GM21515 (cell line): ENCODE results near the gene PKIG.
"Not testable (repeated sequence)": the region's sequence is repeated elsewhere in the genome, so short reads cannot be mapped to it uniquely, and the experiment has no call there.

Experiments used
- ATAC-seq: cut with Tn5 transposase; IDR thresholded peaks from one replicate; pipeline ENCODE4 v1.9.1; 2021; ENCODE audit not compliant: unreplicated experiment

The PKIG gene

GRCh38 chr20:44654210-44654609 lies 71.8 kb downstream of the PKIG start:
- ATAC-seq: not testable (repeated sequence)

GRCh38 chr20:44656448-44656847 lies 74.1 kb downstream of the PKIG start:
- ATAC-seq: no peak

GRCh38 chr20:44657875-44658274 lies 75.5 kb downstream of the PKIG start:
- ATAC-seq: no peak

GRCh38 chr20:44658810-44659209 lies 76.4 kb downstream of the PKIG start:
- no peak for ATAC-seq

GRCh38 chr20:44659931-44660330 lies 77.6 kb downstream of the PKIG start:
- no peak for ATAC-seq

GRCh38 chr20:44660581-44660980 lies 78.2 kb downstream of the PKIG start:
- ATAC-seq: no peak

GRCh38 chr20:44662261-44662660 lies 79.9 kb downstream of the PKIG start:
- ATAC-seq: no peak

- ATAC-seq: no peak
Observed at GRCh38 chr20:44664131-44664530, 81.8 kb downstream of the PKIG start.

- no peak for ATAC-seq
Observed at GRCh38 chr20:44666066-44666465, 83.7 kb downstream of the PKIG start.
